NCI-H510A treated with DMSO at 0.1 percent for 48 hours (cell line): Measurements from ENCODE around the gene SELENON.
A peak's percentile ranks its signal among the peaks of the same experiment; 100 is the strongest.

ENCODE experiments used
- DNase-seq: peaks from one replicate; lab custom pipeline; 2025; lab: John Stamatoyannopoulos, UW

SELENON gene, protein sequence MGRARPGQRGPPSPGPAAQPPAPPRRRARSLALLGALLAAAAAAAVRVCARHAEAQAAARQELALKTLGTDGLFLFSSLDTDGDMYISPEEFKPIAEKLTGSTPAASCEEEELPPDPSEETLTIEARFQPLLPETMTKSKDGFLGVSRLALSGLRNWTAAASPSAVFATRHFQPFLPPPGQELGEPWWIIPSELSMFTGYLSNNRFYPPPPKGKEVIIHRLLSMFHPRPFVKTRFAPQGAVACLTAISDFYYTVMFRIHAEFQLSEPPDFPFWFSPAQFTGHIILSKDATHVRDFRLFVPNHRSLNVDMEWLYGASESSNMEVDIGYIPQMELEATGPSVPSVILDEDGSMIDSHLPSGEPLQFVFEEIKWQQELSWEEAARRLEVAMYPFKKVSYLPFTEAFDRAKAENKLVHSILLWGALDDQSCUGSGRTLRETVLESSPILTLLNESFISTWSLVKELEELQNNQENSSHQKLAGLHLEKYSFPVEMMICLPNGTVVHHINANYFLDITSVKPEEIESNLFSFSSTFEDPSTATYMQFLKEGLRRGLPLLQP

DNA sequence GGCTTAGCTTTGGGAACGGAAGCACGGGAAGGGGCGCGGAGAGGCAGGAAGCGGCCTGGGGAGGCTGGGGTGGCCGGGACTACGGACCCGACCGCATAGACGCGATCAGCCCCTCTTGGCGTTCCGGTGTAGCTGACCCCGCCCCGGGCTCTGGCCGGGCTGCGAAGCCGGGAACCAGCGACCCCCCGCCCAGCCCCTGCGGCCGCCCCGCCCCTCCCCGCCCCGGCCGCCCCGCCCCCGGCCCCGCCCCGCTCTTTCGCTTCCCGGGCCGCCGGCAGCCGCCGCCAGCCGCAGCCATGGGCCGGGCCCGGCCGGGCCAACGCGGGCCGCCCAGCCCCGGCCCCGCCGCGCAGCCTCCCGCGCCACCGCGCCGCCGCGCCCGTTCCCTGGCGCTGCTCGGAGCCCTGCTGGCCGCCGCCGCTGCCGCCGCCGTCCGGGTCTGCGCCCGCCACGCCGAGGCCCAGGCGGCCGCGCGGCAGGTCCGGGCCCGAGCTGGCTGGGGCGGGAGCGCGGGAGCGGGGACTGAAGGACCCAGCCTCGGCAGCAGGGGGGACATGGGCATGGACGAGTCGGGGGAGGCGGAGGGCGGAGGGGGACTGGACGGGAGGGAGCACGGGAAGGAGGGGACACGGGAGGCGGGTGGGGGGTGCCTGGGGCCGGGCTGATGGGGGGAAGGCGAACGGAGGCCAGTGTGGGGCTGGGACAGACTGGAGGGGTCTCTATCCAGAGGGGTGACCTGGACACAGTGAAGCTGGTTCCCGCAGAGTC lies at the start of gene SELENON:
TSS of gene SELENON (plus strand) at position 259 of the 768 bp plus-strand sequence. CDS start at position 297, 38 bp downstream.
- peak; percentile 62 for DNase-seq

- DNase-seq = no peak
Measured at GRCh38 chr1:25750923-25751605, 48.9 kb upstream of the SELENON start.

DNA sequence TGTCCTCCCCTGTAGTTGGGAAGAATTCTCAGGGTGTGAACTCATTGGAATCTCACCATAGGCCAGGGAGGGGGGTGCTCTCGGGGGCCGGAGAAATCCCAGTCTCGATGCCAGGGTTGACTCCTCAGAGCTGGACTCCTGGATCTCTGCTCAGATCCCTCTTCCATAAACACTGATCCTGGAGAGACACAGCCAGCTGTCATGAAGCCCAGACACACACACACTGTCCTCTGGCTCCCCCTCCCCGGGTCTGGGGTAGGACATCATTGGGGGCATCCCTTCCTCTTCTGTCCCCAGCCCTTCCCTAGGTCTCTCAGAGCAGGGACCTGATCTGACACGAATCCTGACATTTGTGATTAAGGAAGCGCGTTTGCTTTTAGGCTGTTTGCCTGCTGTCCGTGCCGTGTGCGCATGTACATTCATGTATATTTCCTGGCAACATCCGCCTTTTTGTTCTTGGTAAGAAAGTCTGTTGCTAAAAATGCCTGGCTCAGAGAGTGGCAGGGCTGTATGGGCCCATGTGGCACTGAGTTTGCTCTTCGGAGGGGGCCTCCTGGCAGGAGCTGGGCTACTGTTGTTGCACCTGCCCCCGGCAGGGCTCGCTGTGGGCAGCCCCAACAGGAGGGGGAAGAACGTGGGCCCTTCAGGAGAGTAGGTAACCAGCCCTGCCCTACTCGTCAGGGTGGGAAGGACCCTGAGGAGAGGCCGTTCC lies 45.4 kb upstream of the SELENON start:
- no peak for DNase-seq

DNA sequence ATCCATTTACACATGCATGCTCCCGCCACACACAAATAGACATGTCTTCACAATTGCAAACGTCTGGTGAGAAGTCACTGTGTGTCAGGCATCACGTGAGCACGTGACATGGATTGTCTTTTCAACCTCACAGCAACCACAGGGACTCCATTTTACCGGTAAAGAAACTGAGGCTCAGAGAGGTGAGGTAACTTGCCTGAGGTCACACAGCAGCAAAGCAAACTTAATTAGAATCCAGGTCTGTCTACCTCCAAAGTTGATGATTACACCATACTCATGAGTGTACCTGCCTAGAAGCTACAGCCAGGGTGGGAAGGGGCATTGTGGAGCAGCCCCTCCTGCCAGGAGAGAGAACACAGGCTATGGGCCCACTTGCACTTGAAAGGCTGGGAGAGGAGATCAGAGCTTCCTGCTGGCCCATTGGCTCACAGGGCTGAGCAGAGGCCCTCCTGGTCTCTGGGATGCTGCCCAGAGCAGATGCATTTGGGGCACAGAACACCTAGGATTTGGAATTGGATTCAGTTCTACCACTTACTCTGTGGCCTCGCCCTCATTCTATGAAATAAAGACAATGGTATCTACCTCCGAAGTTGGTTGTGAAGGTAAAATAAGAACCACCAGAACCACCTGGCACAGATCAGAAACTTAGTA lies 44.4 kb upstream of the SELENON start:
- no peak for DNase-seq

DNA sequence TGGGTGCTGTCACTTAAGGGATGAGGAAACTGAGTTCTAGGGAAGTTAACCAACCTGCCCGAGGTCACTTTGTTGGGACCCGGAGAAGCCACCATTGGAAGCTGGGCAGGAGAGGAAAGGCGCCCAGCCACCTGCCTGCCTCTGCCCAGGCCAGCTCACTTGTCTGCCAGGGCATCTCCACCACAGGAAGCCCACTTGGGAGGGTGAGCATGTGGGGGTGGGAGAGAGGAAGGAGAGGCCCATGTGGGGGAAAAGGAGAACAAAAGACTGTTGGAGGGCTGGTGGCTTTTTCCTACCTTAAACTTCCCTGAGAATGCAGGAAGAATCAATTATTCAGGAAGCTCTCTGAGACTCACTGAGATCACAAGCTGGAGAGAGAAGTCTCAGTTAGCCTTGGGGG lies 43.8 kb upstream of the SELENON start:
- DNase-seq = no peak

DNA sequence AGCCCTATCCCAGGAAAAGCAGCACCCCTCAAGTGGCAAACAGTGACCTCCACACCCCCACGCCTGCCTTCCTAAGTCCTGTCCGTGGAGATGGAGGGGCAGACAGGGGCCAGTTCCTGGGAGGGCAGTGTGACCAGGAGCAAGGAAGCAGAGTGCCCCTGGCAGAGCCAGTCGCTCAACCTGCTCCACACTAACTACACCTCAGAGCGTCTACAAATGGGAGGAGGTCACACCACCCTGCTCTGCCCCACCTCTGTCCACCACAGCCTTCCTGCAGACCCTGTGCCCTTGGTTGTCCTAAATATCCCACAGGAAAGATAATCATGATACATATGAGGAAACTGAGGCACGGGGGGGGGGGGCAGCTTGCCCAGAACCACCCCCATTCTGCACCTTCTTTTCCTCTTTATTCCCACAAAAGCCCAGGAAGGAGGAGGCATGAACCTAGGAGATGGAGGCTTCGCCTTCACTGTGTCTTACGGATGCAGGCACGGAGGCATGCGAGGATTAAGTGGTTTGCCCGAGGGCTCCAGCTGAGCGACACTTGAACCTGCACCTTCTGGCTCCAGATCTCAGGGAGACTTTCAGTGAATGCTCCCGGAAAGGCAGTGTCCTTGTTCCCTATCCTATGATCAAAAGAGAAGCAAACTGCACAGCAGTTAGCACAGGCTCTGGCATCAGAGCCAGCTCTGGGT lies 42.7 kb upstream of the SELENON start:
- no peak for DNase-seq

DNA sequence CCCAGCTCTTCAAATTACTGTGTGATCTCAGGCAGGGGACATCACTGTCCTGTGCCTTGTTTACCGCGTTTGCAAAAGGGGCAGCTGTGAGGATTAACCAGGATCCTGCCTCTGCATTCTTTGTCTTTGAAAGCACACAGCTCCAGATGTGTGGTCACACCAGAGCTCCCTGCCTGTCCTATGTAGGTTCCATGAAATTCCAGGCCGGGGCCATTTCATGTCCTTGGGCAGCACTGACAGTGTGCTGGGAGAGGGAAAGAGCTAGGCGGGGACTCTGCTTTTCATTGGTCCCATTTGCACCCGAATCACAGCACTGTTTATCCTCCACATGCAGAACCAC lies 42.2 kb upstream of the SELENON start:
- no peak for DNase-seq

DNA sequence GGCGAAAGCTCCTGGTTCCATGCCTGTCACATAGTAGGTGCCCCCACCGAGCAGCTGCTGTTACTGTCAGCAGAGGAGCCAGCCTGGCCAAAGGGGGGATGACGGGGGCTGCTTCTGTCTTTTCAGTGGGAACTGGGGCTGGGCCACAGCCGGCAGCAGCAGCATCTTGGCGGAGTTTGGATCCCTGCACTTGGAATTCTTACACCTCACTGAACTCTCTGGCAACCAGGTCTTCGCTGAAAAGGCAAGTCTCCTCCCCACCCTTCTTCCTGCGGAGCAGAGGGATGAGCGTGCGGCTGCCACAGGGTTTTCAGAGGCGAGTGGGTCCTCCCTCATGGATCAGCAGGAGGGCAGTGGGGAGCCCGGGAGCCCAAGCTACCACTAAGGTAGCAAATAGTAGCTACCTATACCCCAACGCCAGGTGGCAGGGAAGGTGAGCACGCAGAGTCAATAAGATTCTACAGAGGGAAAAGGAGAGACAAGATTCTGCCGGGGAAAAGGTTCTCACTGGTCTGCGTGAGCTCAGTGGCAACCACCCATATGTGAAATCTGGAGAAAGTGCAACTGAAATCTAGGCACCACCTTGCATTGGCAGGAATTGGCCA lies 41.4 kb upstream of the SELENON start:
- DNase-seq = no peak

GRCh38 chr1:25760122-25760719 lies 39.8 kb upstream of the SELENON start:
- no peak for DNase-seq

- no peak for DNase-seq
Measured at GRCh38 chr1:25760871-25761270, 39.1 kb upstream of the SELENON start.

DNA sequence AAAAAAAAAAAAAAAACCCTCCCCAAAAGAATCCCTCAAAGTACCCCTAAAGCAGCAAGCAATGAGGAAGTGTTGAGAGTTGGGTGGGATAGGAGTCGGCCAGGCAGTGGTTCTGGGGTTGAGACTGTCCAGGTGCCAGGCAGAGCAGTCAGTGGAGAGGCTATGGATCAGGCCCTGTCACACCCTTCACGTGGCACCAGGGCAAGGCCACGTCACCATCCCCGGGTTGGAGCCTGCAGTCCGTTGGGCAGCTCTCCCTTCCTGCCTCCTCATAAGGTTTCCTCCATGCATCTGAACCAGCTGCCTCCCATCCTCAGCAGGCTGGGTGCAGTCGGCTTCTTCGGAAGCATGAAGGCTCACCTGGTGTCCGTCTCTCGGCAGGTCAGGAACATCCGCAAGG lies 36.5 kb upstream of the SELENON start:
- DNase-seq = no peak

- DNase-seq = no peak
Measured at GRCh38 chr1:25765136-25765922, 34.7 kb upstream of the SELENON start.

DNA sequence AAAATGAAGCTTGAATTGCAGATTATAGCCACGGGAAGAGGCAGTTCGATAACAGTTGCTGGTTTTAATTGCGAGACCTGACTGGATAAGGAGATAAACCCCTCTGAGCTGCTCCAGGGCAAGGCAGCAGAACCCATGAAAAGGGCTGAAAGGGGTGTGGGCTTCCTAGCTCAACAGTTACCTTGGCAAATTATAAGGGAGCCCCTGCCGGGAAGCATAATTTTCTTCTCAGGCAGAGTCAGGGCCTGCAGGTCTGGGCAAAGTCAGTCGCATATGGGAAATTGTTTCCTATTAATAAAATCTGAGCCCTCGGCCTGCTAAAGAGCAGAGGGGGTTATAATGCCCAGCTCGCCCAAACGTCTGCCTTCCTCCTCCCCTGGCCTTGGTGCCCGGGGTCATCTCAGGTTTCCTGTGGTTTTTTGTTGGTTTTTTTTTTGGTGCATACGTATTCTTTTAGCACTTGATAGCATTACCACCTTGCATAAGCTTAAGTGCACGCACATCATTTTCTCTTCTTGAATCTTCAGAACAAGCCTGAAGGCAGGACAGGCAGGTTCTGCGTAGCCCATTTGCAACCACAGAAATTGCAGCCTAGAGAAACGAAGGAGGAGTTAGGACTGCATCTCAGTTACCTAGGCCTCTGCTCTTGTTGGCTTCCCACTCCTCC lies 33.9 kb upstream of the SELENON start:
- no peak for DNase-seq

- DNase-seq = no peak
Measured at GRCh38 chr1:25766721-25767436, 33.1 kb upstream of the SELENON start.

GRCh38 chr1:25767437-25767770 lies 32.6 kb upstream of the SELENON start:
- no peak for DNase-seq

DNA sequence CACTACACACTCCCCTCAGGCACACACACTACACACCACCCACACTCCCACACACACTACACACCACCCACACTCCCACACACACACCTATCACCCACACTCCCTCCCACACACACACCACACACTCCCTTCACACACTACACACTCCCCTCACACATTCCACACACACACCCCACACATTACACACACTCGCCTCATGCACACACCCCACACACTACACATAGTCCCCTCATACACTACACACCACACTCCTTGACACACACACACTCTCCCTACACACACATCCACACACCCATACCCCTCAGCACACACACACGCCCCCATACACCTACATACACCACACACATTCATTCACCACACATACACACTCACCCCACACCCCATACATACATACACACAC lies 31.0 kb upstream of the SELENON start:
- DNase-seq = no peak

GRCh38 chr1:25769625-25770383 lies 30.2 kb upstream of the SELENON start:
- no peak for DNase-seq
